OCI-LY3 (cell line): ENCODE results near the gene GRIK1.
"Not testable (repeated sequence)": the region's sequence is repeated elsewhere in the genome, so short reads cannot be mapped to it uniquely, and the experiment has no call there.

Experiments
- H2AFZ ChIP-seq: fragments of 200-600, 300-600 bp; shearing (Covaris generic); 2 replicates; pipeline ENCODE4 v1.6.0; 2014; ENCODE audit warnings: antibody characterized with exemption, low read depth, low read length
- H3K27ac ChIP-seq: fragments of 200-600, 300-600 bp; sonication (generic); 2 replicates; pipeline ENCODE4 v1.5.1; 2014; ENCODE audit warnings: mild to moderate bottlenecking, low read length, moderate library complexity, mixed read lengths
- H3K27me3 ChIP-seq: fragments of 200-600, 300-600 bp; sonication (generic); 2 replicates; pipeline ENCODE4 v1.6.1; 2014; ENCODE audit warnings: low read depth, low read length, mixed read lengths
- H3K36me3 ChIP-seq: fragments of 200-600, 300-600 bp; sonication (generic); replicated peaks from 2 replicates; pipeline ENCODE3; 2014; ENCODE audit warnings: low read depth, low read length, mixed read lengths
- H3K4me1 ChIP-seq: fragments of 300-600, 200-600 bp; sonication (generic); 2 replicates; pipeline ENCODE4 v1.6.1; 2014; ENCODE audit warnings: low read length, mixed read lengths
- H3K4me2 ChIP-seq: fragments of 200-600, 300-600 bp; sonication (generic); 2 replicates; pipeline ENCODE4 v1.6.1; 2014; ENCODE audit warnings: low read length, mixed read lengths
- H3K4me3 ChIP-seq: fragments of 300-600, 200-600 bp; sonication (generic); 2 replicates; pipeline ENCODE4 v1.5.1; 2014; ENCODE audit warnings: antibody characterized with exemption, mild to moderate bottlenecking, low read length, moderate library complexity
- H3K79me2 ChIP-seq: fragments of 300-600, 200-600 bp; shearing (Covaris generic); 2 replicates; pipeline ENCODE4 v1.6.1; 2014; ENCODE audit warnings: mild to moderate bottlenecking, low read length, mixed read lengths
- H3K9ac ChIP-seq: fragments of 300-600, 200-600 bp; shearing (Covaris generic); 2 replicates; pipeline ENCODE4 v1.6.0; 2014; ENCODE audit warnings: mild to moderate bottlenecking, low read length, moderate library complexity
- H3K9me3 ChIP-seq: fragments of 200-600, 300-600 bp; shearing (Covaris generic); 2 replicates; pipeline ENCODE4 v1.6.1; 2014; ENCODE audit warnings: low read length, mixed read lengths; ENCODE audit not compliant: insufficient read depth
- H4K20me1 ChIP-seq: fragments of 200-600, 300-600 bp; sonication (generic); 2 replicates; pipeline ENCODE4 v1.6.1; 2016; ENCODE audit warnings: low read length, mixed read lengths; ENCODE audit not compliant: insufficient read depth
- CTCF ChIP-seq: fragments of 200-600, 300-600 bp; sonication (generic); IDR thresholded peaks from 2 replicates; pipeline ENCODE4 v1.5.1; 2014; ENCODE audit warnings: antibody characterized with exemption, low read length, low read depth
- EZH2phosphoT487 ChIP-seq: fragments of 200-600 bp; shearing (Covaris generic); IDR thresholded peaks from 2 replicates; pipeline ENCODE4 v1.6.1; 2018; ENCODE audit warnings: antibody characterized with exemption, mixed run types, low read depth

Gene GRIK1

GRCh38 chr21:29613021-29613420 is 326.8 kb downstream of the GRIK1 start:
- Histone ChIP-seq H2AFZ (no peak overlapping the region), H3K79me2 (no peaks in the 10 kb centered on the region), H3K9ac (no peak overlapping the region)

GRCh38 chr21:29610779-29611360 is 328.9 kb downstream of the GRIK1 start:
- no peak overlapping the region for H3K9ac ChIP-seq
- no peaks in the 10 kb centered on the region for H4K20me1 ChIP-seq
- no peaks in the 10 kb centered on the region for H3K27me3 ChIP-seq
- H3K27ac ChIP-seq, result no peak overlapping the region
- H3K9me3 ChIP-seq, result no peaks in the 10 kb centered on the region
- H3K36me3 ChIP-seq, result no peaks in the 10 kb centered on the region
- no peak overlapping the region for H2AFZ ChIP-seq
- H3K79me2 ChIP-seq, result no peaks in the 10 kb centered on the region
- TF ChIP-seq EZH2phosphoT487 (no peak), CTCF (no peak)
- H3K4me1 ChIP-seq, result no peaks in the 10 kb centered on the region
- no peak overlapping the region for H3K4me3 ChIP-seq
- no peak overlapping the region for H3K4me2 ChIP-seq

More at GRCh38 chr21:29613021-29613420, 326.8 kb downstream of the GRIK1 start:
- no peaks in the 10 kb centered on the region for H3K9me3 ChIP-seq
- no peak overlapping the region for H3K27ac ChIP-seq
- no peaks in the 10 kb centered on the region for H4K20me1 ChIP-seq
- H3K4me1 ChIP-seq, result no peaks in the 10 kb centered on the region
- no peak for TF ChIP-seq EZH2phosphoT487
- no peak for TF ChIP-seq CTCF
- H3K4me3 ChIP-seq, result no peak overlapping the region
- no peaks in the 10 kb centered on the region for H3K36me3 ChIP-seq
- H3K4me2 ChIP-seq, result no peak overlapping the region
- no peaks in the 10 kb centered on the region for H3K27me3 ChIP-seq

- no peaks in the 10 kb centered on the region for H3K79me2 ChIP-seq
- H3K4me2 ChIP-seq, result no peak overlapping the region
- H3K9ac ChIP-seq, result no peak overlapping the region
- H3K27me3 ChIP-seq, result no peaks in the 10 kb centered on the region
- no peaks in the 10 kb centered on the region for H3K36me3 ChIP-seq
- no peaks in the 10 kb centered on the region for H3K9me3 ChIP-seq
- H4K20me1 ChIP-seq, result no peaks in the 10 kb centered on the region
- TF ChIP-seq CTCF, result no peak
- no peak for TF ChIP-seq EZH2phosphoT487
- H3K27ac ChIP-seq, result no peak overlapping the region
- peaks cover 3% of the 10 kb centered on the region; the same call in 1 of the 2 replicates for H3K4me1 ChIP-seq
- no peak overlapping the region for H3K4me3 ChIP-seq
- no peak overlapping the region for H2AFZ ChIP-seq
These were observed 333.2 kb downstream of the GRIK1 start for GRCh38 chr21:29606613-29607012.

- H3K36me3 ChIP-seq, H3K27me3 ChIP-seq, H3K4me3 ChIP-seq, H3K4me2 ChIP-seq, H3K4me1 ChIP-seq, H3K9me3 ChIP-seq, H3K9ac ChIP-seq, H4K20me1 ChIP-seq, H3K27ac ChIP-seq, H3K79me2 ChIP-seq, H2AFZ ChIP-seq: not testable (repeated sequence)
These were observed 334.6 kb downstream of the GRIK1 start for GRCh38 chr21:29605219-29605618.

GRCh38 chr21:29604076-29604475 is 335.7 kb downstream of the GRIK1 start:
- no peaks in the 10 kb centered on the region for H4K20me1 ChIP-seq
- H3K4me3 ChIP-seq, result no peak overlapping the region
- H3K4me1 ChIP-seq, result peaks cover 3% of the 10 kb centered on the region; the same call in 1 of the 2 replicates
- no peak for TF ChIP-seq EZH2phosphoT487
- TF ChIP-seq CTCF, result no peak
- no peak overlapping the region for H2AFZ ChIP-seq
- H3K79me2 ChIP-seq, result no peaks in the 10 kb centered on the region
- H3K9ac ChIP-seq, result no peak overlapping the region
- no peaks in the 10 kb centered on the region for H3K36me3 ChIP-seq
- H3K9me3 ChIP-seq, result no peaks in the 10 kb centered on the region
- no peaks in the 10 kb centered on the region for H3K27me3 ChIP-seq
- no peak overlapping the region for H3K27ac ChIP-seq
- no peak overlapping the region for H3K4me2 ChIP-seq
